Right kidney (tissue), 9 donors: ENCODE results near the gene SMR3B.

Experiments used
- DNase-seq: peaks from one replicate; pipeline ENCODE4 v3.0.0-alpha.2; 2016
- long read RNA-seq, 8 donors: transcript quantifications; one replicate each; lab custom pipeline, GENCODE V29; 2026

Gene SMR3B
- long read RNA-seq, donor 1 = 0 reads
- long read RNA-seq, donor 2 = 0 reads
- long read RNA-seq, donor 3 = 0 reads
- long read RNA-seq, donor 4 = 0 reads
- long read RNA-seq, donor 5 = 0 reads
- long read RNA-seq, donor 6 = 0 reads
- long read RNA-seq, donor 7 = 0 reads
- long read RNA-seq, donor 8 = 0 reads

DNA sequence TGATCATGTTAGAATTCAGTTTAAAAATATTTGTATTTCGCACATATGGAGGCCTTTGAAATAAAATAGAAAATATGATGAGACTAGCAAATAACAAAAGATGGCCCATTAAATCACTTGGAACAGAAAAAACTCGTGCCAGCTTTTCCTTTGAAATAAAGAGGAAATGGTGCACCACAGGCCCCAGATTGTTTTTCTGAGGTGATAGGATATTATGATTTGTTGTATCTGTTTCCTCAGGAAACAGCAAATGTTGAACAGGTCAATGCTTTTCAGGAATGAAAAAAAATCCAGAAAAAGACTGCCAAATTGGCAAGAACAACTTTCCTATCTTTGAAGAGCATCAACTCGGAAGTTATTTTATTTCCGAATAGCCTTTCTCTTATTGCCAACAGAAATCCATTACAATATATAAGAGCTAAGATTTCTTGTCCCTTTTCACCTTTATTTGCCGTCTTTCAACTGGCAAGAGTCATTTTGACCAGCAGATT, at the start of gene SMR3B:
Gene SMR3B (plus strand): TSS at position 441 of the 491 bp plus-strand sequence. CDS start 1,380 bp downstream, outside the sequence.
- no peak for DNase-seq

DNA sequence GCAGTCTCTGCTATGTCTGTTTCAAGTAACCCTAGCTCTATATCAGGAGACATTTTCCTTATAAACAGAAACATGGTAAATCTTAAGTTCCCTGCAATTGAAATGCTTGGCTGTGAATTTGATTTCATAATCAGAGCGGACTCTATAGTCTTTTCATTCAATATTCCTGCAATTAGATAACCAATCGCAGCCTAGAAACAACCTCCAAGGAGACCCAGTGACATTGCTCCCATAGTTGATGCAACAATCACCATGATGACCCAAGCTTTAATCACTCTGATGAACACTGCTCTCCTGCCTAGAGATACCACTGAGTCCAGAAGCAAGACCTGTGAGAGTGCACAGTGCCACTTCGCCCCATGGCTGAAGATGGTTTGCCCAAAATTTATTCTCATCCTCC, 48.2 kb upstream of the SMR3B start, which contains the start of gene CABS1:
Gene CABS1 (plus strand): TSS at position 301 of the 400 bp plus-strand sequence. CDS start 59 bp downstream, at position 360.
- DNase-seq = no peak

GRCh38 chr4:70336043-70336442, 46.9 kb upstream of the SMR3B start:
- no peak for DNase-seq

DNA sequence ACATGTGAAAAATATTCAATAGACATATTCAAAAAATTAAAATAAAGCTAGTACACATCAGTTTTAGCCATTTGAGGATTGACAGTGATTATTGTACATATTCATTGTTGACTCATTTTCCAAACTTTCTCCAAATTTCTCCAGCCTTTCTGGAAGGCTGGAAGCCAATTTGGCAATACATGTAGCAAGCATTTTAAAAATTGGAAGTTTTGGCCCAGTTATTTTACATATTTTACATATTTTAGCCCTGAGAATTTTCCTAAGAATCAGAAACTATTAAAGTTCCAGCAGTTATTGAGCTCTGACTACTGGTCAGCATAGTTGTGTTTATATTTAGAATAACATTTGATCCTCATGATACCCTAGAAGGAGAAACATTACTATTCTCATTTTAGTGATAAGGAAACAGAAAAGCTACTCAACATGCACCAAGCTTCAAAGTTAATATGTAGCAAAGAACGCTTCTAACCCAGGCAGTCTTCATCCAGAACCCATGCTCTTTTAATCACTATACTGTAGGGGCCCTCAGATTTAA, 45.0 kb upstream of the SMR3B start:
- DNase-seq = no peak

GRCh38 chr4:70356185-70356584, 26.7 kb upstream of the SMR3B start:
- no peak for DNase-seq

DNA sequence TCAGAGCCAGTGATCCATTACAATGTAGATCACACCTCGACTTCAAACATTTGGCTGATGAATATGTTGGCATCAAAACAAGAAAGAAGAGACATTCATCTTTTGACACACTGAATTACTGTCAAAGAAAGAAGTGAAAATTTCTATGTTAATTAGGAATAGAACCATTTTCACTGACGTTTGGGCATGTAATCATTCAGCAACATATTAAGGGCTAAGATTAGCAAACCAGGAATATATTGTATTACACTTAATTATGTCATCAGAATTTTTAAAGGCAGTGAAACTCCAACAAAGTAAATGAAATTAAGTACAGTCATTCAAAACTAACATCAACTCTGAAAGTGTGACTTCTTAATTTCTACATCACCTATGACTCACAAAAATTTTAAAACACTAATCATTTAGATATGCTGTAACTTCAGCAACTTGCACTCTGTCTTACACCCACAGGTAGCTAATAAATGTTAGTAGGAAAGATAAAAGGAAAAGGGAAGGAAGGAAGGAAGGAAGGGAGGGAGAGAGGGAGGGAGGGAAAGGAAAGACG, 23.7 kb upstream of the SMR3B start:
- DNase-seq = no peak

GRCh38 chr4:70360460-70360859, 22.5 kb upstream of the SMR3B start, which contains the start of gene SMR3A:
TSS of gene SMR3A (plus strand) at chr4:70360760. CDS start at chr4:70362116, 1,356 bp downstream.
- DNase-seq = no peak

DNA sequence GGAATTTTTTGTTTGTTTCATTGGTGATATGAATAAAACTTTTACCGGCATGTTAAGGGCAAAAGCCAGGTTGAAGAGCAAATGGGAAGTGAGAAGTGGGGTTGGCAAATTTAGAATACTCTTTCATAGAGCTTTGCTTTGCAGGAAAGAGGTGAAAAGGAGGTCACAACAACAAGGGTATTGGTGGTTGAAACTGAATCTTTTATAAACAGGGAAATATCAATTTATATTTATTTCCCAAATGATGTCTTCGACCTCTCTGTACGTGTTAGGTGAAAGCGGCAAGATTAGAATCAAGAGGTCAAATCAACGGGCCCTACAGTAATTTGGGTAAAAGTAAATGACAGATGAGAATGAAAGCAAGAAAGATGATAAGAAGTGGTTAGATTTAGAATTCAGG, 18.9 kb upstream of the SMR3B start:
- DNase-seq = no peak

GRCh38 chr4:70365479-70365878, 17.5 kb upstream of the SMR3B start:
- no peak for DNase-seq

GRCh38 chr4:70367813-70368212, 15.1 kb upstream of the SMR3B start:
- DNase-seq = no peak

DNA sequence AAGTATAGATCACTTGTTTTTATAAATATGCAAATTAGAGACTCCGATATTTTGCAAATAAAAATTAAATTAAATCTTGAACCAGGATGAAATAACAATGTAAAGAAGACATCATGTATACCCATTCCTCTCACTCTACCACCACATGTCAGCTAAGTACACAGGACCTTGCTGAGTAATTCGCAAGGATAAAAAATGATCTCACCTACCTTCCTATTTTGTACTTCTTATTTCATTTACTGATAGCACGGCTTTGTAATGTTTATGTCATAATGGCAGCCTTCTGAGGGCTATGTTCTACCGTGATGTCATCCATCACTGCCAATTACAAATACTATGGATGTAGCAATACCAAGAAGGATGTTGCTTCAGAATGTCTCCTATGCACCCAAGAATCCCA, 10.9 kb upstream of the SMR3B start:
- no peak for DNase-seq

DNA sequence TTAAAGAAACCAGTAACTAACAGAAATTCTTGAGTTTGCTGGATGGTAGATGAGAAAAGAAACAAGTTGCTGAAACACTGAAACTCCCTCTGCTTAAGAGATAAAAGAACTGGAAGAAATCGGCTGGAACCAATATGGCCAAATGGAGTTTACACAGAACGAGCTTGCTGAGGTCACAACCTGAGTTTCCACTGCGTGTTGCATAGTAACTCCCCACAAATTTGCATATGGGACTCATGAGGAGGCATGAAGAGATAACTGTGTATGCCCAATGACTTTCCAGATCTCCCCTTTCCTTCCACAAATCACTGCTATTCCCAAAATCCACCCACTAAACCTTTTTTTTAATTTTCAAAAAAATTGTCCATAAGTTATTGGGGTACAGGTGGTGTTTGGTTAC, 10.2 kb upstream of the SMR3B start:
- no peak for DNase-seq

- no peak for DNase-seq
Measured at GRCh38 chr4:70380578-70380977, 2.4 kb upstream of the SMR3B start.

- no peak for DNase-seq
Measured at GRCh38 chr4:70392057-70392776, 9.3 kb downstream of the SMR3B start.

DNA sequence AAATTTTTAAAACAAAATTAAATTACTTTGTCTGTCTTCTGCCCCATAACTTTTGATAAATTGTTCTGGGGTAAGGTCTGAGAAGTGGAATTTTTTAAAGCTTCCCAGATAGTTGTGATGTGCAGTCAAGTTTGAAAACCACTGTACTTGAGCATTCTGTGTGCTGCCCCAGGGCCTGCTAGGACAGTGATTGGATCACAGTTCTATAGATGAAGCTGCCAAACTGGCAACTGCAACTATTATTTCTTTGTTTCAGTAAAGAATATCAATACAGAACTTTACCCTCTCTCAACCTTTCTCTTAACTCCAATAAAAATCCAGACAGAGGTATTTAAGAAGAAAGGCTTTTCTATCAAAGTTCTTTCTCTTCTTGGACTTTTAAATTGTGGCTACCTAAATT, 14.6 kb downstream of the SMR3B start, which contains the start of gene OPRPN:
Gene OPRPN (plus strand): TSS at position 361 of the 400 bp plus-strand sequence. CDS start 1,346 bp downstream, outside the sequence.
- DNase-seq = no peak

- no peak for DNase-seq
Measured at GRCh38 chr4:70399319-70399718, 16.4 kb downstream of the SMR3B start.

DNA sequence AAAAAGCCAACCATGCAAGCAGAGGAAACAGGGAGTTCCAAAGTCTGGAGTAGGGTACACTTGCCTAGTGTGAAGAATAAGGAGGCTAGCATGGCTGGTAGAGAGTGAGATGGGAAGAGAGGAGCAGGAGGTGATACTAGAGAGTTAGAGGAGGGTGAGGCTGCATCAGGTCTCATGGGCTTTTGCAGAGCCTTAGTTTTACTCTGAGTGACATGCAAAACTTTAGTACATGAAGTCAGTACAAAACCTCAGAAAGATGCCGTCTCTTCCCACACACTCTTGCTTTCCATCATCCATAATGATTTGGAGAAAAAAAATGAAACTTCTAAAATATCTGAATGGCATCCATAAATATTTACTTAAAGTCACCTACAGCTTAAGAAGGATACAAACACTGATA, 19.8 kb downstream of the SMR3B start:
- DNase-seq = no peak

- no peak for DNase-seq
Measured at GRCh38 chr4:70405765-70406164, 22.8 kb downstream of the SMR3B start.

DNA sequence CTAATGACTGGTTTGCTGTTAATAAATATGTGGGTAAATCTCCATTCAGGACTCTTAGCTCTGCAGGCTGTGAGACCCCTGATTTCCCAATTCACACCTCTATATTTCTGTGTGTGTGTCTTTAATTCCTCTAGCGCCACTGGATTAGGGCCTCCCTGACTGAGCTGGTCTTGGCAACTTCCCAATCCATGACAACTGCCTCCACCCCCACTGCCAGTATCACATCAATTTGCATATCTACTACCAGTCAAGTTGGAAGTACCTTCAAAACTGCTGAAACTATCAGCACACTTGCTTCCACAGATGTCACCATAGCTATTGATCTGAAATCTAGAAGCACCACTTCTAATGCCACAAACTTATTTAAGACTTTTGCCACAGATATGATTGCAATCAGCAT, 42.4 kb downstream of the SMR3B start:
- no peak for DNase-seq

GRCh38 chr4:70426789-70427188, 43.9 kb downstream of the SMR3B start:
- DNase-seq = no peak

DNA sequence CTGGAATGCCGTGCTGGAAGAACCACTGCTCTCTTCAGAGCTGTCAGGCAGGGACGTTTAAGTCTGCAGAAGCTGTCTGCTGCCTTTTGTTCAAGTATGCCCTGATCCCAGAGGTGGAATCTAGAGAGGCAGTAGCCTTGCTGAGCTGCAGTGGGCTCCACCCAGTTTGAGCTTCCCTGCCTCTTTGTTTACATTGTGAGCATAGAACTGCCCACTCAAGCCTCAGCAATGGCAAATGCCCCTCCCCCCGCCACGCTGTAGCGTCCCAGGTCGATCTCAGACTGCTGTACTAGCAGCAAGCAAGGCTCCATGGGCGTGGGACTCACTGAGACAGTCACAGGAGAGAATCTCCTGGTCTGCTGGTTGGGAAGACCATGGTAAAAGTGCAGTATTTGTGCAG, 54.3 kb downstream of the SMR3B start:
- no peak for DNase-seq
